ENCODE data around the gene TRPT1.

GRCh38 chr11:64264371-64264852 is 38.4 kb upstream of the TRPT1 start:
- TF ChIP-seq E2F6 (IDR thresholded peaks at IDR 0.05; ENCODE audit: borderline replicate concordance, low read depth) (no peak), FOSB (CRISPR knock-in tag; IDR thresholded peaks at IDR 0.05) (no peak), CTCF (IDR thresholded peaks at IDR 0.05) (no peak), POLR2A (IDR thresholded peaks at IDR 0.05; ENCODE audit: low read length) (no peak), REST (IDR thresholded peaks at IDR 0.05) (no peak), SMC3 (IDR thresholded peaks at IDR 0.05) (no peak), SREBF2 (IDR thresholded peaks at IDR 0.05) (no peak), RCOR1 (IDR thresholded peaks at IDR 0.05; ENCODE audit: low read depth, low read length) (no peak), RAD21 (conservative IDR thresholded peaks at IDR 0.05 in 1 of 2, IDR thresholded peaks at IDR 0.05 in 1 of 2) (no peak), MAFK (IDR thresholded peaks at IDR 0.05; ENCODE audit: partially characterized antibody) (no peak), JUN (IDR thresholded peaks at IDR 0.05) (no peak), ELK1 (IDR thresholded peaks at IDR 0.05; ENCODE audit: low read depth, low read length) (no peak), JUNB (IDR thresholded peaks at IDR 0.05) (no peak), KDM1A (IDR thresholded peaks at IDR 0.05; ENCODE audit: low read depth) (no peak)

Measured in A549 (cell line).